ENCODE measurements around the gene CFAP57.
"Not testable (repeated sequence)": the region's sequence is repeated elsewhere in the genome, so short reads cannot be mapped to it uniquely, and the experiment has no call there.

CFAP57 gene

DNA sequence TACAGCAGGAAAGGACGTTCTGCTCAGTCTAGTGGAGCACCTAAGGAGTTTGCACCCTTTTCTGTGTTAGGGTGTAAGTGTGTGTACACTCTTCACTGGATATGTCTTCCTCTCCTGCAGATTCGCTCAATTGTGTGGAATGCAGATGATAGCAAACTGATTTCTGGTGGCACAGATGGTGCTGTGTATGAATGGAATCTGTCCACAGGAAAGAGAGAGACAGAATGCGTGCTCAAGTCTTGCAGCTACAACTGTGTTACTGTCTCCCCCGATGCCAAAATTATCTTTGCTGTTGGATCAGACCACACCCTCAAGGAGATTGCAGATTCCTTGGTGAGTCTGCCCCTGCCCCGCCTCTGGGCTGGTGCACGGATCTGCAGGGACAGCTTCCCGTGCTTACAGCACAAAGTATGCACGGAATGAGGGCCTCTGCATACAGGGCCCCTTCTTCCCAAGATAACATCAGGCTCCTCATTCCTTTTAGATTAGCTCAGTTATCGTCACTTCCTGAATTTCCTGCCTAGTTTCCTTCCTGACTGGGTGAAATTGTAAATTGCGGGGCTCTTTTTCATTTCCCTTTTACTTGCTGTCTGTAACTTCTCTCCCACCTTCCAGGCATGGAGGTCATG is 34.6 kb downstream of the CFAP57 start:
- no peaks in the 10 kb centered on the region for H3K79me2 ChIP-seq (ENCODE audit: insufficient read depth, low read depth)
- no peak overlapping the region for H3K4me3 ChIP-seq (IDR thresholded peaks at IDR 0.05; ENCODE audit: insufficient read depth, low read depth, low read length)
- no peak overlapping the region for H2AFZ ChIP-seq (ENCODE audit: low read depth)
- H3K27ac ChIP-seq = no peak overlapping the region
- TF ChIP-seq, protein P1, sequence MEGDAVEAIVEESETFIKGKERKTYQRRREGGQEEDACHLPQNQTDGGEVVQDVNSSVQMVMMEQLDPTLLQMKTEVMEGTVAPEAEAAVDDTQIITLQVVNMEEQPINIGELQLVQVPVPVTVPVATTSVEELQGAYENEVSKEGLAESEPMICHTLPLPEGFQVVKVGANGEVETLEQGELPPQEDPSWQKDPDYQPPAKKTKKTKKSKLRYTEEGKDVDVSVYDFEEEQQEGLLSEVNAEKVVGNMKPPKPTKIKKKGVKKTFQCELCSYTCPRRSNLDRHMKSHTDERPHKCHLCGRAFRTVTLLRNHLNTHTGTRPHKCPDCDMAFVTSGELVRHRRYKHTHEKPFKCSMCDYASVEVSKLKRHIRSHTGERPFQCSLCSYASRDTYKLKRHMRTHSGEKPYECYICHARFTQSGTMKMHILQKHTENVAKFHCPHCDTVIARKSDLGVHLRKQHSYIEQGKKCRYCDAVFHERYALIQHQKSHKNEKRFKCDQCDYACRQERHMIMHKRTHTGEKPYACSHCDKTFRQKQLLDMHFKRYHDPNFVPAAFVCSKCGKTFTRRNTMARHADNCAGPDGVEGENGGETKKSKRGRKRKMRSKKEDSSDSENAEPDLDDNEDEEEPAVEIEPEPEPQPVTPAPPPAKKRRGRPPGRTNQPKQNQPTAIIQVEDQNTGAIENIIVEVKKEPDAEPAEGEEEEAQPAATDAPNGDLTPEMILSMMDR (conservative IDR thresholded peaks at IDR 0.05; ENCODE audit: low read depth, low read length) = no peak
- H3K27me3 ChIP-seq (ENCODE audit: insufficient read depth, low read depth) = no peaks in the 10 kb centered on the region
- no peak overlapping the region for H3K9ac ChIP-seq
- no peak overlapping the region for H3K4me2 ChIP-seq
- H3K4me1 ChIP-seq (ENCODE audit: low read depth, poor library complexity, severe bottlenecking) = no peaks in the 10 kb centered on the region
- H4K20me1 ChIP-seq (ENCODE audit: insufficient read depth) = no peaks in the 10 kb centered on the region
- no peaks in the 10 kb centered on the region for H3K36me3 ChIP-seq (ENCODE audit: insufficient read depth)

DNA sequence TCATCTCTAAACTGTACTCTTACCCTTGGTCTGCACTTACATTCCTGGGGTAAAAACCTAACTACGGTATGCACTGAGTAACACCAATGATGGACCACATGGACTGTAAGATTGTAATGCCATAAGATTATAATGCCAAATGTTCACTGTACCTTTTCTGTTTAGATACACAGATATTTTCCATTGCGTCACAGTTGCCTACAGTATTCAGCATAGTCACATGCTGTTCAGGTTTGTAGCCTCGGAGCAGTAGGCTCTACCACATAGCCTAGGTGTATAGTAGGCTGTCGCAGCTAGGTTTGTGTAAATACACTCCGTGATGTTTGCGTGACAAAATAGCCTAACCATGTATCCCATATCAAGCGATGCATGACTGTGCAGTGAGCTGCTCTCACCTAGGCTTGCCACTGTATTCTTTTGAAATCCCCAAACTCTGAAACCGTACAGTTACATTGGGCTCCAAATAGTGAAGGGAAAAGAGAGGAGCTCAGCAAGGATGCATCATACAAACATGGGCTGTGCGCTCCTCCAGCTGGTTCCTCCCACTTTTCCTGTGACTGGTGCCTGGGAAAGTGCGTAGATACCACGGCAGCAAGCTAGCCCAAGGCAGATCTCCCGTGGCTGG is 35.2 kb downstream of the CFAP57 start:
- Histone ChIP-seq H3K4me1 (ENCODE audit: low read depth, poor library complexity, severe bottlenecking) (no peaks in the 10 kb centered on the region), H3K4me2 (no peak overlapping the region), H4K20me1 (ENCODE audit: insufficient read depth) (no peaks in the 10 kb centered on the region), H3K27ac (no peak overlapping the region), H3K27me3 (ENCODE audit: insufficient read depth, low read depth) (no peaks in the 10 kb centered on the region), H3K79me2 (ENCODE audit: insufficient read depth, low read depth) (no peaks in the 10 kb centered on the region), H3K9ac (no peak overlapping the region), H3K4me3 (IDR thresholded peaks at IDR 0.05; ENCODE audit: insufficient read depth, low read depth, low read length) (no peak overlapping the region), H2AFZ (ENCODE audit: low read depth) (no peak overlapping the region), H3K36me3 (ENCODE audit: insufficient read depth) (no peaks in the 10 kb centered on the region)
- TF ChIP-seq, protein P1 (conservative IDR thresholded peaks at IDR 0.05; ENCODE audit: low read depth, low read length) = no peak

DNA sequence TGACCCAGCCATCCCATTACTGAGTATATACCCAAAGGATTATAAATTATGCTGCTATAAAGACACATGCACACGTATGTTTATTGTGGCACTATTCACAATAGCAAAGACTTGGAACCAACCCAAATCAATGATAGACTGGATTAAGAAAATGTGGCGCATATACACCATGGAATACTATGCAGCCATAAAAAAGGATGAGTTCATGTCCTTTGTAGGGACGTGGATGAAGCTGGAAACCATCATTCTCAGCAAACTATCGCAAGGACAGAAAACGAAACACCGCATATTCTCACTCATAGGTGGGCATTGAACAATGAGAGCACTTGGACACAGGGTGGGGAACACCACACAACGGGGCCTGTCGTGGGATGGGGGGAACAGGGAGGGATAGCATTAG is 36.1 kb downstream of the CFAP57 start:
- not testable (repeated sequence) for H3K9ac ChIP-seq; H3K4me2 ChIP-seq; H3K4me1 ChIP-seq (ENCODE audit: low read depth, poor library complexity, severe bottlenecking); H3K27ac ChIP-seq; H3K27me3 ChIP-seq (ENCODE audit: insufficient read depth, low read depth); H3K4me3 ChIP-seq (IDR thresholded peaks at IDR 0.05; ENCODE audit: insufficient read depth, low read depth, low read length); H3K79me2 ChIP-seq (ENCODE audit: insufficient read depth, low read depth); H3K36me3 ChIP-seq (ENCODE audit: insufficient read depth); H4K20me1 ChIP-seq (ENCODE audit: insufficient read depth); H2AFZ ChIP-seq (ENCODE audit: low read depth)

DNA sequence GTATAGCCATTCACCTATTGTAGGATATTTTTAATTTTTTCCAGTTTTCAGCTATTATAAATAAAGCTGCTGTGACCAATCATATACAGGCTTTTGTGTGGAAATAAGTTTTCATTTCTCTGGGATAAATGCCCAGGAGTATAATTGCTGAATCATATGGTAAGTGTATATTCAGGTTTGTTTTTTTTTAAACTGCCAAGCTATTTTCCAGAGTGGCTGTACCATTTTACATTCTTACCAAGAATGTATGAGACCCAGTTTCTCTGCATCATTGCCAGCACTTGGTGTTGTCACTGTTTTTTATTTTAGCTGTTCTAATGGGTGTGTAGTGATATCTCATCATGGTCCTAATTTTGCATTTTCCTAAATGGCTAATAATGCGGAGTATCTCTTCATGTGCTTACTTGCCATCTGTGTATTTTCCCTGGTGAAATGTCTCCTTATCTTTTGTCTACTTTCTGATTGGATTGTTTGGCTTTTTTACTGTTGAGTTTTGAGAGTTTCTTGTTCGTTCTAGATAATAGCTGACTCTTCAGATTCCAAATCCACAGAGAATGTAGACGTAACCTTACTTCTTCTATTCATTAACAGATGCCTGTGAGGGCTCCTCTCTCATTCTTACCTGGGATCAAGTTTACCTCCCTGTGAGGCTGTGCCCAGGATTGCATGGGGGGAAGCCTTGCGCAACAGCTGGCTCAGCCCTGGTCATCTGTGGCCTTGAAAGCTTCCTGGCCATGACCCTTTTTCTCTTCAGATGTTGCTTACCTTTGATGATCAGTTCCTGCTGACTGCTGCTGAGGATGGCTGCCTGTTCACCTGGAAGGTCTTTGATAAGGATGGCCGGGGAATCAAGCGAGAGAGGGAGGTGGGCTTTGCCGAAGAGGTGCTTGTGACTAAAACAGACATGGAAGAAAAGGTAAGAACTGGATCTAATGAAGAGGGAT is 42.6 kb downstream of the CFAP57 start:
- Histone ChIP-seq H3K4me2 (no peak overlapping the region), H3K4me1 (ENCODE audit: low read depth, poor library complexity, severe bottlenecking) (no peaks in the 10 kb centered on the region), H3K27me3 (ENCODE audit: insufficient read depth, low read depth) (no peaks in the 10 kb centered on the region), H3K27ac (no peak overlapping the region), H2AFZ (ENCODE audit: low read depth) (no peak overlapping the region), H3K79me2 (ENCODE audit: insufficient read depth, low read depth) (no peaks in the 10 kb centered on the region), H3K9ac (no peak overlapping the region), H4K20me1 (ENCODE audit: insufficient read depth) (no peaks in the 10 kb centered on the region), H3K36me3 (ENCODE audit: insufficient read depth) (no peaks in the 10 kb centered on the region), H3K4me3 (IDR thresholded peaks at IDR 0.05; ENCODE audit: insufficient read depth, low read depth, low read length) (no peak overlapping the region)
- TF ChIP-seq, protein P1 (conservative IDR thresholded peaks at IDR 0.05; ENCODE audit: low read depth, low read length) = no peak
